GM12874 (cell line): ENCODE data around the gene CDC14B.
A peak's percentile ranks its signal among the peaks of the same experiment; 100 is the strongest.

ENCODE experiments used
- CTCF ChIP-seq: IDR thresholded peaks from 2 replicates; pipeline ENCODE4 v1.5.1; 2011; ENCODE audit warnings: low read depth, mild to moderate bottlenecking, control low read depth, low read length, moderate library complexity; ENCODE audit not compliant: insufficient read depth

CDC14B gene

DNA sequence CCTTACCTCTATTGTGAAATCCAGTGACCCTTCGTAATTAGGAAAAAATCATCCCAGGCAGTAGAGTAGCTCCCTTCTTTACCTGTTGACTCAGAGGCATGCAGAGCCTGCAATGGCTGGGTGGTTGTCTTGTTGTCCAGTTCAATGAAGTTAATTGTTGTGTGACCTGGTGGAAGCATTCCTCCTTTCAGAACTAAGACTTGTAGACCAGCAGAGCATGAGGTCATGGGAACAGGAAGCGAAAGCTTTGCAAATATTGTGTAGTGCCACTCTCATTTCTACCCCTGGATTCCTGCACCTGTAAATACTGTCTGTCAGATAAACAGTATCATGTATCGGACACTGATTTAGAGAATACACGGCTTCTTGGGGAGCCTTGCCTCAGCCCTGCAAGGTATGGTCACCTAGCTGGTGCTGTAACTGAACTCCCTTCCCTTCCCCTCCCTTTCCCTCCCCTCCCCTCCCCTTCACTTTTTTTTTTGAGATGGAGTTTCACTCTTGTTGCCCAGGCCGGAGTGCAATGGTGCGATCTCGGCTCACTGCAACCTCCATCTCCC, 41.1 kb upstream of the CDC14B start:
- TF ChIP-seq CTCF = no peak

DNA sequence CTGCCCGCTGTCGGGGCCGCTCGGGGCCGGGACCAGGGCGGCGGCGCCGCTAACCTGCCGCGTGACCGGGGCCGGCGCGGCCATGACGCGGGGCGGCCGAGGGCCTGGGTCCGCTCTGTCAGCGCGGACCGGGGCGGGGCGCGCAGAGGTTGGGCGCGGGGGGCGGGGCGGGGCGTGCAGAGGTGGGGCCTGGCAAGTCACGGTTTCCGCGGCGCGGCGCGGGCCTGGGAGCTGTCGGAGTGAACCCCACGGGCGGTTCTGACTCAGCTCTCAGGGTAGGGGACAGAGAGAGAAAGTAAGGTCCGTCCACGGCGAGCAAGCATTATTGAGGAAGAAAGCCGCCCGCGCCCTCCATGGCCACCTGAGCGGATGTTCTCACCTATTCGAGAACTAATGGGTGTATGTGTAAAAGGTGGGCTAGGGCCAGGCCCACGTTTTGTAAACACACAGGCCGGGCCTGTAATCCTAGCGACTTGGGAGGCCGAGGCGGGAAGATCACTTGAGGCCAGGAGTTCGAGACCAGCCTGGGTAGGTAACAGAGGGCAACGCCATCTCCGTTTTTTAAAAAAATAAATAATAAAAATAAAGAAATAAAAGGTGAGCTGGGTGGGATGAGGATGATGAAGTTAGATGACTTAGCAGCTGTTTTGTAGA, 35.7 kb upstream of the CDC14B start, which contains the start of gene PRXL2C:
TSS of gene PRXL2C (minus strand) at position 120 of the 654 bp plus-strand sequence. CDS start at position 84, 36 bp downstream.
- no peak for TF ChIP-seq CTCF

DNA sequence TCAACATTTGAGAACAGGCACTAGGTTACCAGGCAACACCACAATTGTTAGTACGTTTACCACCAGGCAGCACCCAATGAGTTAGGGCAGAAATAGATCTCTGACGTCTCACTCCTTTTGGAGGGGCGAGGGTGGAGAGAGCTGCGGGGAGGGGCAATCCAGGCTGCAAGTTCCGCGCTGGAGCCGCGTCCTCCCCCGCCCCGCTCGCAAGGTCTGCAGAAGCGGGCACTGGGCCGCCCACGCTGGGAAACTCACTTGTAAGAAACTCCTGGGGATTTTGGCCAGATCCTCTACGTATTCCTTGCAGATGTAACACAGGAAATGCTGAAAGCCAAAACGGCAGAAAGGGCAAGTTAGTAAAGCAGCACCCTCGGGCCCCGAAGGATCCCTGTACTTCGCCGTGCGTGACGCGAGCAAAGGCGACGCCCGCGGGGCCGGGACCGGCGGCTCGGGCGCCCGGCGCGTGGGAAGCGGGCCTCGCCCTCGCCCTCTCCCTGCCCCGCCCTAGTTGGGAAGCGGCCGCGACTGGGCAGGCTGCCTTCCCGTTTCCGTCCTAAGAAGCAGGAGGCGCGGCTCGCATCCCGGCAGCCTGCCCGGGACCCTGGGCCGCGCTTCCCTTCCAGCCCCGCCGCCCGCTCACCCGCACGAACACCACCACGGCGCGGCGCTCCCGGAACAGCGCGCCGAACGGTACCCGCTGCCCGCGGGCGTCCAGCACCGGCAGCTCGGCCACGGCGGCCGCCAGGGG, 35.0 kb upstream of the CDC14B start:
- no peak for TF ChIP-seq CTCF

DNA sequence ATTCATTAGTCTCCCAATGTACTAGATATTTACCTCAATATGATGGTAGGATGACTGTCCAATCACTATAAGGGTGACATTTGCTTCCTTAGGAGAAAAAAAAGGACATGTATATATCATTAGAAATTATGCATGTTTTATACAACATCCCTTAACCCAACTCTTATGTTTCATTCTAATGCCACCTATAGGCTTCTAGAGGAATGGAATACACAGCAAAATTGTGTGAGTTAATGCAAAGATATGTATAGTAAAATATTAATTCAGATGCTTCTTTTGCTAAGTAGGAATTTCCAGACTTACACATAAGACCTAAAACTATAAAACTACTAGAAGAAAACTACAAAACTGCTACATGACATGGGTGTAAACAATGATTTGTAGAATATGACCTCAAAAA, 32.0 kb upstream of the CDC14B start:
- TF ChIP-seq CTCF = peak; percentile 24; the same call in 1 of the 2 replicates

GRCh38 chr9:96649620-96650324, 30.1 kb upstream of the CDC14B start:
- no peak for TF ChIP-seq CTCF

DNA sequence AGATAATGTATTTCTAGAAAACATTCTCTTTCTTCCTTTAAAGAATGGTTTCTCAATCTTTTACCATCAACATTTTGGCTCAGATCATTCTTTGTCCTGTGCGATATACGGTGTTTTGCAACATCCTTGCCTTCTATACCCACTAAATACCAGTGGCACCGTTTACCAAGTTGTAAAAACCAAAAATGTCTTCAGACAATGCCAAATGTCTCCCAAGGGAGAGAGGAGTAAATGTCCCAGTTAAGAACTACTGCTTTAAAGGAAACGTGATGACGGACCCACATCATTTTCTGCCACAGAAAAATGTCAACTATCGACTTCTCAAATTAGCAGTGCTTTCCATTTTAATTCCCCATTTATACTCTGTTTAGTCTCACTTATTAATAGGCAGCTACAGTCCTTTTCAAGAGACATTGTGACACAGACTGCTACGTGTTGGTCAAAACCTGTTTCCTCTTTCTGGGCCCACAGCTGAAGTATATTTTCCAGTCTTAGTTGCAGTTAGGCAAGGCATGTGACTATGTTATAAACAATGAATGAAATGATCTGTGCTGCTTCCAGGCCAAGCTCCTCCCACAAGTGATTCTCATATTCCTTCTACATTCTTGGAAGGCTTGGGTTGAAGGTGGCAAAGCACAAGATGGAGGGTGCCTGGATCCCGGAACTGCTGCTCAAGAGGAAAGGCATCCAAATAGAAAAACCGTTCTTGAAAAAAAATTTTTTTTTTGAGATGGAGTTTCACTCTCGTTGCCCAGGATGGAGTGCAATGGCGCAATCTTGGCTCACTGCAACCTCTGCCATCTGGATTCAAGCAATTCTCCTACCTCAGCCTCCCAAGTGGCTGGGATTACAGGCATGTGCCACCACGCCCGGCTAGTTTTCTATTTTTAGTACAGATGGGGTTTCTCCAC, 26.7 kb upstream of the CDC14B start:
- no peak for TF ChIP-seq CTCF

- TF ChIP-seq CTCF = no peak
Measured at GRCh38 chr9:96644137-96644536, 24.5 kb upstream of the CDC14B start.
